GM23338 (cell line): ENCODE measurements around the gene DOCK6.

Source experiments
- CREB1 ChIP-seq: fragments of 250-450 bp; sonication (Bioruptor Pico); IDR thresholded peaks from 2 replicates; pipeline ENCODE4 v1.5.0; 2020; ENCODE audit warnings: low read depth, mild to moderate bottlenecking, moderate library complexity
- EZH2 ChIP-seq: fragments of 200-600 bp; sonication (generic); IDR thresholded peaks from one replicate; pipeline ENCODE4 v1.8.0; 2017; ENCODE audit warnings: antibody characterized with exemption, mild to moderate bottlenecking, low read depth; ENCODE audit not compliant: unreplicated experiment
- EZH2phosphoT487 ChIP-seq: fragments of 200-600 bp; sonication (generic); IDR thresholded peaks from one replicate; pipeline ENCODE4 v1.8.1; 2018; ENCODE audit warnings: antibody characterized with exemption; ENCODE audit not compliant: unreplicated experiment
- NANOG ChIP-seq: IDR thresholded peaks from 2 replicates; pipeline ENCODE4 v1.6.1; 2016; ENCODE audit warnings: antibody characterized with exemption, borderline replicate concordance
- POLR2AphosphoS5 ChIP-seq: IDR thresholded peaks from 2 replicates; pipeline ENCODE4 v1.6.1; 2016; ENCODE audit warnings: antibody characterized with exemption, low read depth
- ZNF331 ChIP-seq: fragments of 250-450 bp; sonication (Bioruptor Pico); IDR thresholded peaks from 2 replicates; pipeline ENCODE4 v1.5.0; 2020; ENCODE audit warnings: low read depth, mild to moderate bottlenecking, moderate library complexity
- TF ChIP-seq, protein P1 (sequence below), 2 experiments: fragments of 200-600 bp in 1 of 2; sonication (generic) in 1 of 2; conservative IDR thresholded peaks; 2 replicates each; pipeline versions ENCODE4 v1.5.1 to v1.6.1; 2016 to 2017; ENCODE audit warnings: antibody characterized with exemption in 2 of 2, low read depth in 2 of 2, mild to moderate bottlenecking in 2 of 2, moderate library complexity in 1 of 2
- TF ChIP-seq, protein P2 (sequence below): IDR thresholded peaks from 2 replicates; pipeline ENCODE4 v1.6.1; 2016; ENCODE audit warnings: antibody characterized with exemption
- TF ChIP-seq, protein P3 (sequence below): IDR thresholded peaks from one replicate; pipeline ENCODE4 v1.6.1; 2018; ENCODE audit warnings: antibody characterized with exemption; ENCODE audit not compliant: unreplicated experiment

DNA sequence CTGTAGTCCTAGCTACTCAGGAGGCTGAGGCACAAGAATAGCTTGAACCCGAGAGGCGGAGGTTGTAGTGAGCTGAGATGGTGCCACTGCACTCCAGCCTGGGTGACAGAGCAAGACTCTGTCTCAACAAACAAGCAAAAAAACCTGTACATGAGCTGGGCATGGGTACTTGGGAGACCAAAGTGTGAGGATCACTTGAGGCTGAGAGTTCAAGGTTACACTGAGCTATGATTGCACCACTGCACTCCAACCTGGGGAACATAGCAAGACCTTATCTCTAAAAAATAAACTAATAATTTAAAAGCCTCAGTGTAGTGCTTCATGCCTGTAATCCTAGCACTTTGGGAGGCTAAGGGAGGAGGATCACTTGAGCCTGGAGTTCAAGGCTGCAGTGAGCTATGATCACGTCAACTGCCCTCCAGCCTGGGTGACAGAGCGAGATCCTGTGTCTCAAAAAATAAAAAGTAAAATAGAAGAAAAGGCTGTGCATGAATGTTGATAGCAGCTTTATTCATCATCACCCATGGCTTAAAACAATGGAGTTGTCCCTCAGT lies 12.3 kb upstream of the DOCK6 start:
- TF ChIP-seq, protein P1, sequence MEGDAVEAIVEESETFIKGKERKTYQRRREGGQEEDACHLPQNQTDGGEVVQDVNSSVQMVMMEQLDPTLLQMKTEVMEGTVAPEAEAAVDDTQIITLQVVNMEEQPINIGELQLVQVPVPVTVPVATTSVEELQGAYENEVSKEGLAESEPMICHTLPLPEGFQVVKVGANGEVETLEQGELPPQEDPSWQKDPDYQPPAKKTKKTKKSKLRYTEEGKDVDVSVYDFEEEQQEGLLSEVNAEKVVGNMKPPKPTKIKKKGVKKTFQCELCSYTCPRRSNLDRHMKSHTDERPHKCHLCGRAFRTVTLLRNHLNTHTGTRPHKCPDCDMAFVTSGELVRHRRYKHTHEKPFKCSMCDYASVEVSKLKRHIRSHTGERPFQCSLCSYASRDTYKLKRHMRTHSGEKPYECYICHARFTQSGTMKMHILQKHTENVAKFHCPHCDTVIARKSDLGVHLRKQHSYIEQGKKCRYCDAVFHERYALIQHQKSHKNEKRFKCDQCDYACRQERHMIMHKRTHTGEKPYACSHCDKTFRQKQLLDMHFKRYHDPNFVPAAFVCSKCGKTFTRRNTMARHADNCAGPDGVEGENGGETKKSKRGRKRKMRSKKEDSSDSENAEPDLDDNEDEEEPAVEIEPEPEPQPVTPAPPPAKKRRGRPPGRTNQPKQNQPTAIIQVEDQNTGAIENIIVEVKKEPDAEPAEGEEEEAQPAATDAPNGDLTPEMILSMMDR (conservative IDR thresholded peaks at IDR 0.05; ENCODE audit: low read depth in 2 of 2): no peak
- TF ChIP-seq, protein P2, sequence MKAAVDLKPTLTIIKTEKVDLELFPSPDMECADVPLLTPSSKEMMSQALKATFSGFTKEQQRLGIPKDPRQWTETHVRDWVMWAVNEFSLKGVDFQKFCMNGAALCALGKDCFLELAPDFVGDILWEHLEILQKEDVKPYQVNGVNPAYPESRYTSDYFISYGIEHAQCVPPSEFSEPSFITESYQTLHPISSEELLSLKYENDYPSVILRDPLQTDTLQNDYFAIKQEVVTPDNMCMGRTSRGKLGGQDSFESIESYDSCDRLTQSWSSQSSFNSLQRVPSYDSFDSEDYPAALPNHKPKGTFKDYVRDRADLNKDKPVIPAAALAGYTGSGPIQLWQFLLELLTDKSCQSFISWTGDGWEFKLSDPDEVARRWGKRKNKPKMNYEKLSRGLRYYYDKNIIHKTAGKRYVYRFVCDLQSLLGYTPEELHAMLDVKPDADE: no peak
- TF ChIP-seq POLR2AphosphoS5: no peak
- no peak for TF ChIP-seq EZH2
- TF ChIP-seq, protein P3, sequence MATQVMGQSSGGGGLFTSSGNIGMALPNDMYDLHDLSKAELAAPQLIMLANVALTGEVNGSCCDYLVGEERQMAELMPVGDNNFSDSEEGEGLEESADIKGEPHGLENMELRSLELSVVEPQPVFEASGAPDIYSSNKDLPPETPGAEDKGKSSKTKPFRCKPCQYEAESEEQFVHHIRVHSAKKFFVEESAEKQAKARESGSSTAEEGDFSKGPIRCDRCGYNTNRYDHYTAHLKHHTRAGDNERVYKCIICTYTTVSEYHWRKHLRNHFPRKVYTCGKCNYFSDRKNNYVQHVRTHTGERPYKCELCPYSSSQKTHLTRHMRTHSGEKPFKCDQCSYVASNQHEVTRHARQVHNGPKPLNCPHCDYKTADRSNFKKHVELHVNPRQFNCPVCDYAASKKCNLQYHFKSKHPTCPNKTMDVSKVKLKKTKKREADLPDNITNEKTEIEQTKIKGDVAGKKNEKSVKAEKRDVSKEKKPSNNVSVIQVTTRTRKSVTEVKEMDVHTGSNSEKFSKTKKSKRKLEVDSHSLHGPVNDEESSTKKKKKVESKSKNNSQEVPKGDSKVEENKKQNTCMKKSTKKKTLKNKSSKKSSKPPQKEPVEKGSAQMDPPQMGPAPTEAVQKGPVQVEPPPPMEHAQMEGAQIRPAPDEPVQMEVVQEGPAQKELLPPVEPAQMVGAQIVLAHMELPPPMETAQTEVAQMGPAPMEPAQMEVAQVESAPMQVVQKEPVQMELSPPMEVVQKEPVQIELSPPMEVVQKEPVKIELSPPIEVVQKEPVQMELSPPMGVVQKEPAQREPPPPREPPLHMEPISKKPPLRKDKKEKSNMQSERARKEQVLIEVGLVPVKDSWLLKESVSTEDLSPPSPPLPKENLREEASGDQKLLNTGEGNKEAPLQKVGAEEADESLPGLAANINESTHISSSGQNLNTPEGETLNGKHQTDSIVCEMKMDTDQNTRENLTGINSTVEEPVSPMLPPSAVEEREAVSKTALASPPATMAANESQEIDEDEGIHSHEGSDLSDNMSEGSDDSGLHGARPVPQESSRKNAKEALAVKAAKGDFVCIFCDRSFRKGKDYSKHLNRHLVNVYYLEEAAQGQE: no peak
- TF ChIP-seq EZH2phosphoT487: no peak
- TF ChIP-seq ZNF331 (CRISPR knock-in tag): no peak
- no peak for TF ChIP-seq CREB1 (CRISPR knock-in tag)
- no peak for TF ChIP-seq NANOG
